Transverse colon (tissue), 4 donors: ENCODE data around the gene PNPLA2. TPM values are rescaled to one million over a fixed set of nuclear protein-coding genes. Genes with fewer than 3 reads are reported as not detected.

Experiments used
- DNase-seq: peaks from one replicate; pipeline ENCODE4 v3.0.0-alpha.2; 2019
- H3K27ac ChIP-seq, 4 donors: fragments of 200-600 bp; sonication (generic); 2 replicates each; pipeline ENCODE4 v1.5.1; 2016 to 2018; ENCODE audit warnings: inconsistent platforms in 4 of 4
- H3K27me3 ChIP-seq: fragments of 200-600 bp; sonication (generic); 2 replicates; pipeline ENCODE4 v1.5.1; 2017; ENCODE audit warnings: inconsistent platforms
- H3K36me3 ChIP-seq, 4 donors: fragments of 200-600 bp; sonication (generic); 2 replicates each; pipeline ENCODE4 v1.5.1; 2017 to 2019; ENCODE audit warnings: inconsistent platforms in 4 of 4
- H3K4me1 ChIP-seq, 4 donors: fragments of 200-600 bp; sonication (generic); 2 replicates each; pipeline ENCODE4 v1.5.1; 2017 to 2020; ENCODE audit warnings: inconsistent platforms in 4 of 4
- H3K4me3 ChIP-seq, 4 donors: fragments of 200-600 bp; sonication (generic); 1 replicate in 1 of 4; 2 replicates in 3 of 4; pipeline versions ENCODE4 v1.5.1 to v1.6.1; 2017 to 2019; ENCODE audit warnings: inconsistent platforms in 4 of 4
- H3K9me3 ChIP-seq, 2 donors: fragments of 200-600 bp; sonication (generic); 2 replicates each; pipeline ENCODE4 v1.5.1; 2017 to 2019; ENCODE audit warnings: inconsistent platforms in 2 of 2
- EP300 ChIP-seq: sonication (generic); formaldehyde crosslinking; IDR thresholded peaks from one replicate; pipeline ENCODE4 v1.6.1; 2017; ENCODE audit warnings: antibody characterized with exemption, low read depth
- POLR2A ChIP-seq: fragments of 450-650 bp; IDR thresholded peaks from one replicate; pipeline ENCODE4 v1.6.1; 2016; ENCODE audit warnings: antibody characterized with exemption, mild to moderate bottlenecking, moderate library complexity
- POLR2AphosphoS5 ChIP-seq, 3 donors: sonication (generic); formaldehyde crosslinking; IDR thresholded peaks; one replicate each; pipeline ENCODE4 v1.6.1; 2016; ENCODE audit warnings: antibody characterized with exemption in 3 of 3
- WGBS, 2 donors: methylation state at CpG; one replicate each; pipeline ENCODE4 v1.1.5; 2018; ENCODE audit warnings: low coverage in 1 of 2; 5-methylcytosine and 5-hydroxymethylcytosine counted together
- in situ Hi-C, 4 donors: fragments of 200-750 bp; cut with MboI; loops; one replicate each; pipeline versions ENCODE4 v1.15.0 to v1.15.1; 2017; ENCODE audit warnings: low sequenced_read_pairs in 3 of 4, low pct_ligation_motif_present in 1 of 4, low pct_unique_long_range_greater_than_20kb in 1 of 4
- intact Hi-C: fragments of 100-400 bp; cut with DNase I; formaldehyde crosslinking; loops from one replicate; pipeline ENCODE4 v1.15.1; 2023; ENCODE audit warnings: low total_unique reads
- total RNA-seq, 4 donors: library from RNA; depleted of rRNA; stranded (reverse); fragments of >200 nt; gene quantifications; one replicate each; pipeline ENCODE4 v1.1.0, GENCODE V29; 2016
- TF ChIP-seq, protein P1 (sequence below), 5 experiments: fragments of 200-600 bp in 3 of 5; fragments of 450-650 bp in 2 of 5; sonication (generic) in 3 of 5; IDR thresholded peaks; 1 replicate in 2 of 5; 2 replicates in 3 of 5; pipeline ENCODE4 v1.5.1; 2016 to 2017; ENCODE audit warnings: antibody characterized with exemption in 5 of 5, inconsistent platforms in 3 of 5, mild to moderate bottlenecking in 2 of 5, moderate library complexity in 1 of 5

The PNPLA2 gene
- total RNA-seq, 4 donors from 2014 or later: 61.7 to 821 (median 134) TPM

DNA sequence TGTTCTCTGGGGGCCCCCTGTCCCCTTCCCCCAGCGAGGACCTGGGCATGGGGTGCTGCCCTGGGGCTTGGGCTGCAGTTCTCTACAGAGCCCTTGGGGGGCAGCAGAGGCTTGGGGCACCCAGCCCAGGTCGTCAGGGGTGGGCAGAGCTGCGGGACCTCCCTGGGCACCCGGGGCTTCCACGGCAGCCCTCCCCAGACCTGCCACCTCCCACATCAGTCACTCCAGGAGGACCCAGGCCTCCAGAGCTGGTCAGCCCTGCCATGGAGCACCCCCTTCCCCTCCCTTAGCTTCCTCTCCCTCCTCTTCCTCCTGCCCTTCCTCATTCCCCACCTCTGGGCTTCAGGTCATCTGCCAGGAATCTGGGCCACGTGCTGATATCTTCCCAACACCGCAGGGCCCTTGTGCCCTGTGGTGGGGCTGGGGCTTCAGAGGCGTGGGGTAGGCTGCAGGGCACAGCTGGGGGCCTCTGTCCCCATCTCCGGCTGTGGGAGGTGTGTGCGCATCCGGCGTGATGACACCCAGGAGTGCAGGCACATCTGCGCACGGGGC is 29.7 kb downstream of the PNPLA2 start:
- in situ Hi-C loops (no loop called here), intact Hi-C loops (no loop called here)
- H3K4me3 ChIP-seq: peak overlapping the region in 1 of 4 donors; percentile 48
- 0 to 28% methylated on average over 3 to 14 of the region's 14 CpGs for WGBS, 2 donors
- H3K4me1 ChIP-seq: peaks cover 18 to 46% (median 36%) of the 10 kb centered on the region in 4 donors
- no peaks in the 10 kb centered on the region for H3K9me3 ChIP-seq
- no peak overlapping the region for H3K27ac ChIP-seq
- peaks cover 44% of the 10 kb centered on the region for H3K27me3 ChIP-seq
- DNase-seq: peak; percentile 61
- TF ChIP-seq, protein P1, sequence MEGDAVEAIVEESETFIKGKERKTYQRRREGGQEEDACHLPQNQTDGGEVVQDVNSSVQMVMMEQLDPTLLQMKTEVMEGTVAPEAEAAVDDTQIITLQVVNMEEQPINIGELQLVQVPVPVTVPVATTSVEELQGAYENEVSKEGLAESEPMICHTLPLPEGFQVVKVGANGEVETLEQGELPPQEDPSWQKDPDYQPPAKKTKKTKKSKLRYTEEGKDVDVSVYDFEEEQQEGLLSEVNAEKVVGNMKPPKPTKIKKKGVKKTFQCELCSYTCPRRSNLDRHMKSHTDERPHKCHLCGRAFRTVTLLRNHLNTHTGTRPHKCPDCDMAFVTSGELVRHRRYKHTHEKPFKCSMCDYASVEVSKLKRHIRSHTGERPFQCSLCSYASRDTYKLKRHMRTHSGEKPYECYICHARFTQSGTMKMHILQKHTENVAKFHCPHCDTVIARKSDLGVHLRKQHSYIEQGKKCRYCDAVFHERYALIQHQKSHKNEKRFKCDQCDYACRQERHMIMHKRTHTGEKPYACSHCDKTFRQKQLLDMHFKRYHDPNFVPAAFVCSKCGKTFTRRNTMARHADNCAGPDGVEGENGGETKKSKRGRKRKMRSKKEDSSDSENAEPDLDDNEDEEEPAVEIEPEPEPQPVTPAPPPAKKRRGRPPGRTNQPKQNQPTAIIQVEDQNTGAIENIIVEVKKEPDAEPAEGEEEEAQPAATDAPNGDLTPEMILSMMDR (IDR thresholded peaks at IDR 0.05): peak; percentile 89 to 98 (median 91)
- no peak for TF ChIP-seq POLR2A
- no peaks in the 10 kb centered on the region for H3K36me3 ChIP-seq

DNA sequence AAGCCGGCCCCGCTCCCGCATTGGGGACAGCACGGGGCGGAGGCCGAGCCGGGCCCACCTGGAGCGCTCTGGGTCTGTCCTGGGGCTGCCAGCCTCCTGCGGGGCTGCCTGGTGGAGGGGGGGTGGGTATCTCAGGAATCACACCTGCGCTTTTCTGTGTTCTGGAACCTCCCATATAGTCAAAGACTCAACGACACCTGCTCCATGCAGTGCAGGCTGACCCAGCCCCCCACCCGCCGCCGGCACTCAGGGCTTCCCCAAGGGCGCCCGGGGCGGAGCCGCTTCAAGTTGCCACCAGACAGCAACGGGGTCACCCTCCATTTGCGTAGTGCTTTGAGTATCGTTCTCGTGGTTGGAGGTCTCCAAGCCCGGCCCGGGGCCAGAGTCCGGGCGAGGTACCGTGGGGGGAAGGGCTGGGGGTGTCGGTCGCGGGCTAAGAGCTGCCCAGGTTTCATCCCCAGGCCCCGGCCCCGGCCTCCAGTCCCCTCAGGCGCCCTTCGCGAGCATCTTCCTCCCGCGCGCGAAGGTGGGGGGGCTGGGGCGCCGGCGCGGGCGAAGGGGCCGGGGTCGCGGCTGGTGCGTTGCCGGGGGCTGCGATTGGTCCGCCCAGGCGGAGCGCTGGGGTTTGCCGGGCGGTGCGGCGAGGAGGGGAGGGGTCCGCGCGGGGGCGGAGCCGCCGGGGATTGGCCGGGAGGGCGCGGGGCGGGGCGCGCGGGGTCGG is 30.6 kb downstream of the PNPLA2 start:
- no peak for DNase-seq
- Histone ChIP-seq H3K36me3 (no peaks in the 10 kb centered on the region), H3K4me1 (peaks cover 18 to 38% (median 28%) of the 10 kb centered on the region in 4 donors), H3K9me3 (no peaks in the 10 kb centered on the region), H3K4me3 (peak overlapping the region in 3 of 4 donors; percentile 14 to 48 (median 32)), H3K27me3 (peaks cover 38% of the 10 kb centered on the region), H3K27ac (no peak overlapping the region)
- intact Hi-C loops (no loop called here), in situ Hi-C loops (no loop called here)
- TF ChIP-seq EP300 (no peak), POLR2A (no peak), POLR2AphosphoS5 (IDR thresholded peaks at IDR 0.05) (no peak)
- TF ChIP-seq, protein P1 (IDR thresholded peaks at IDR 0.05): no peak
- WGBS, 2 donors: 1% methylated on average over 18 of the region's 71 CpGs; no CpG with 5 or more reads in 1 of the 2 donors

DNA sequence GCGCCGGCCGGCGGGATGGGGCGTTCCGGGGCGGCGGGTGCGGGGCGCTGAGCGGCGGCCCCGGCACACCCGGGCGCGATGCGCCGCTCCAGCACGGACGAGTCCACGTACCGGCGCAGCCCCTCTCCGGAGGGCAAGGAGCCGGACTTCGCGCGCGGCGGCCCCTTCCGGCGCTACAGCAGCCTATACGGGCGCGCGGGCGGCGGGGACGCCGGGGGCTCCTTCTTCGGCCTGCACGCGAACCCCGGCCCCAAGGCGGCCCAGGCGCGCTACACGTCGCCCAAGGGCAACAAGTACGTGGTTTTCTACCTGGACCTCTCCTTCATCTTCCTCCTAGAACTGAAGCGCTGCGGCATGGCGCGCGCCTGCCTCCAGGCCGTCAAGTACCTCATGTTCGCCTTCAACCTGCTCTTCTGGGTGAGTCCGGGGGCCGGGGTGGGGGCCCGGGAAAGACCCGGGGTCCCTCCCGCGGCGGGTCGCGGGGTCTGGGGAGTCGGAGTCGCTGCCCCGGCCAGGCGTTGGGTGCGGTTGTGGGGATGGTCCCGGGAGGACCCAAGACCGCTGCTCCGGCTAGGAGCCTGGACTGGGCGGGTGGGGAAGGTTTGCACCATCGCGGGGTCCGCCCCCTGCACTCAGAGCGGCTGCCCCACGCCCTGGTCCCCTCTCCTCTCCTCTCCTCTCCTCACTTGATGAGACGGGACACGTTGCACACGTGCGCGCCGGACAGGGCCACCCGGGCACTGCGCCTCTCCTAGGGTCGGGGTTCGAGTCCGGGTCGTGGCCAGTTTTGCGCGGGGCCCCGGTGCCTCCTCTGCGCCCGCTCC is 31.4 kb downstream of the PNPLA2 start:
- Histone ChIP-seq H3K36me3 (no peaks in the 10 kb centered on the region), H3K27ac (no peak overlapping the region), H3K4me1 (peaks cover 10 to 29% (median 19%) of the 10 kb centered on the region in 4 donors), H3K9me3 (no peaks in the 10 kb centered on the region), H3K27me3 (peaks cover 38% of the 10 kb centered on the region), H3K4me3 (peak overlapping the region in 2 of 4 donors; percentile 32 to 48)
- WGBS, 2 donors: 29% methylated on average over 64 of the region's 97 CpGs; no CpG with 5 or more reads in 1 of the 2 donors
- intact Hi-C loops (loop anchor here (10.0 kb wide), 1 partner anchor 205 kb away; no protein-coding TSS in a partner anchor), in situ Hi-C loops (loop anchor here in 2 of 4 donors (25.0 kb wide), 1 partner anchor 187 kb away; the partner anchor contains the start of gene MUC6 (in 2 of the 2))
- TF ChIP-seq POLR2A: no peak
- no peak for TF ChIP-seq POLR2AphosphoS5 (IDR thresholded peaks at IDR 0.05)
- TF ChIP-seq, protein P1 (IDR thresholded peaks at IDR 0.05): no peak
- TF ChIP-seq EP300: no peak
- no peak for DNase-seq
